Measurements from ENCODE around the gene ALDH1L1.

ALDH1L1 gene

GRCh38 chr3:126058666-126059065 is 121.7 kb downstream of the ALDH1L1 start:
- no peaks in the 10 kb centered on the region for H3K9me3 ChIP-seq
- no peak overlapping the region for H3K4me3 ChIP-seq (ENCODE audit: low read depth in 1 of 2, low read length in 1 of 2)
- H3K27ac ChIP-seq, result no peak overlapping the region
- no peaks in the 10 kb centered on the region for H3K4me1 ChIP-seq (ENCODE audit: control insufficient read depth in 1 of 2, insufficient read depth in 1 of 2, low read depth in 1 of 2, low read length in 1 of 2)
- no peak for TF ChIP-seq CTCF (IDR thresholded peaks at IDR 0.05)
- no peaks in the 10 kb centered on the region for H3K27me3 ChIP-seq
- no peaks in the 10 kb centered on the region for H3K36me3 ChIP-seq

DNA sequence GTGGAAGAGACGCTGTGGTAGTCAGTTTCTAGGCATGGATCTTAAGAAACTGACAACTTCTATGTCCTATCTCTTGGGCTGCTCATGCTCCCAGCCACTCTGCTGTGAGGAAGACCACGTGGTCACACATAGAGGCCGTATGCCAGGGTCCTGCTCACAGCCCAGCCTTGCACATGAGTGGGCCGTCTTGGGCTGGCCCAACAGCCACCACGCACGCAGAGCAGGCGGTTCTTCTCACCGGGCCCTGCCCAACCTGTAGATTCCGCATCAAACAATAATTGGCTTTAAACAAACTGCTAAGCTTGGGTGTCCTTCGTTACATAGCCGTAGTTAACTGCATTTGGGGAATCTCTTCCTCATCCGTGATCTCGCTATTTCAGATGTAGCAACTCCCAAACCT is 122.5 kb downstream of the ALDH1L1 start:
- Histone ChIP-seq H3K4me3 (ENCODE audit: low read depth in 1 of 2, low read length in 1 of 2) (no peak overlapping the region), H3K4me1 (ENCODE audit: control insufficient read depth in 1 of 2, insufficient read depth in 1 of 2, low read depth in 1 of 2, low read length in 1 of 2) (peaks cover 0 to under 1% of the 10 kb centered on the region in 2 experiments), H3K27ac (no peak overlapping the region), H3K9me3 (no peaks in the 10 kb centered on the region), H3K27me3 (no peaks in the 10 kb centered on the region), H3K36me3 (no peaks in the 10 kb centered on the region)
- no peak for TF ChIP-seq CTCF (IDR thresholded peaks at IDR 0.05)

DNA sequence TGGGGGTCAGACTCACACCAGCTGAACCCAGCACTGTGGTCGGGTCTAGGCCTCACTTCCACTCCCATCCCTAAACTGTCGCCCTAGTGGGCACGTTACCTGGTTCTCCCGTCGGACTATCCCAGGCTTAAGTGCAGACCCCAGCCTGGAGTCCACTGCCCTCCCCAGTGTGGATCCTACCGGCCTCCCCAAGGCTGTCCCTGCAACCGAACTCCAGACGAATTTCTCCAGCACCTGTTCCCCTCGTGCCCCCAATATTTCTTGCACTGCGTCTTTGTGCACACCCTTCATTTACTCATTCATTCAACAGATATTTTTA is 122.9 kb downstream of the ALDH1L1 start:
- no peaks in the 10 kb centered on the region for H3K27me3 ChIP-seq

GRCh38 chr3:126056681-126057500 is 123.5 kb downstream of the ALDH1L1 start:
- Histone ChIP-seq H3K4me1 (ENCODE audit: control insufficient read depth in 1 of 2, insufficient read depth in 1 of 2, low read depth in 1 of 2, low read length in 1 of 2) (peaks cover 5 to 8% of the 10 kb centered on the region in 2 experiments), H3K9me3 (no peaks in the 10 kb centered on the region), H3K27me3 (no peaks in the 10 kb centered on the region), H3K36me3 (no peaks in the 10 kb centered on the region), H3K4me3 (ENCODE audit: low read depth in 1 of 2, low read length in 1 of 2) (no peak overlapping the region), H3K27ac (no peak overlapping the region)
- no peak for TF ChIP-seq CTCF (IDR thresholded peaks at IDR 0.05)

More for the DNA sequence above, 122.9 kb downstream of the ALDH1L1 start:
- H3K36me3 ChIP-seq, result no peaks in the 10 kb centered on the region
- H3K4me3 ChIP-seq (ENCODE audit: low read depth in 1 of 2, low read length in 1 of 2), result no peak overlapping the region
- TF ChIP-seq CTCF (IDR thresholded peaks at IDR 0.05), result no peak
- no peaks in the 10 kb centered on the region for H3K9me3 ChIP-seq
- H3K4me1 ChIP-seq (ENCODE audit: control insufficient read depth in 1 of 2, insufficient read depth in 1 of 2, low read depth in 1 of 2, low read length in 1 of 2), result peaks cover 2 to 6% of the 10 kb centered on the region in 2 experiments
- no peak overlapping the region for H3K27ac ChIP-seq

- TF ChIP-seq CTCF (IDR thresholded peaks at IDR 0.05), result no peak
- H3K9me3 ChIP-seq, result no peaks in the 10 kb centered on the region
- H3K36me3 ChIP-seq, result no peaks in the 10 kb centered on the region
- H3K4me3 ChIP-seq (ENCODE audit: low read depth in 1 of 2, low read length in 1 of 2), result no peak overlapping the region
- H3K27me3 ChIP-seq, result no peaks in the 10 kb centered on the region
- H3K27ac ChIP-seq, result no peak overlapping the region
- H3K4me1 ChIP-seq (ENCODE audit: control insufficient read depth in 1 of 2, insufficient read depth in 1 of 2, low read depth in 1 of 2, low read length in 1 of 2), result peaks cover 5 to 8% of the 10 kb centered on the region in 2 experiments
Measured at GRCh38 chr3:126056088-126056487, 124.3 kb downstream of the ALDH1L1 start.

All from neutrophil (primary cell).